ENCODE results near the gene ENTPD8.

ENTPD8 gene

DNA sequence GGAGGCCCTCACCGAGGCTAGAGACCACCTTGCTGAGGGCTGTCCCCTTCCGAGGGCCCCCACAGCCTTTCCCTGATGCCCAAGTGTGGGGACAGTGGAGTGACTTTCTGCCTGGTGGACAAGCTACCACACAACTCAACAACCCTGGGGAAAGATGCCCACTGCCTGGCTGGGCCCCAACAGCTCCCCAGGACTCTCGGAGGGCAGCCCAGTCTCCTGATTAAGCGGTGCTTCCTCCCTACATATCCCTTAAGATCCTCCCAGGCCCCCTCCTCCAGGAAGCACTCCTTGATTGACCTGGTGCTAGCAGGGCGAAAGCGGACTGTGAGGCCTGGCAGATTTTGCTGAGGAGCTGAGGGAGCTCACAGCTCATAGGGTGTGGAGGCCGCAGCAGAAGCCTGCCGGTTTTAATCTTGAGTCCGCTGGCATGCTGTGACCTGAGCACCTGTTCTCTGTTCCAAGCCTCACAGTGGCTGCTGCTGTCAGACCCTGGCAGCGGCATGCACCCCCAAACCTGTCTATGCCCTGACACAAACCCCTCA is 15.8 kb upstream of the ENTPD8 start:
- no peak for DNase-seq (ENCODE audit: low spot score)
- Histone ChIP-seq H3K4me3 (peak overlapping the region; percentile 96), H3K27ac (peak overlapping the region; percentile 4 to 85)
- TF ChIP-seq, protein P1, sequence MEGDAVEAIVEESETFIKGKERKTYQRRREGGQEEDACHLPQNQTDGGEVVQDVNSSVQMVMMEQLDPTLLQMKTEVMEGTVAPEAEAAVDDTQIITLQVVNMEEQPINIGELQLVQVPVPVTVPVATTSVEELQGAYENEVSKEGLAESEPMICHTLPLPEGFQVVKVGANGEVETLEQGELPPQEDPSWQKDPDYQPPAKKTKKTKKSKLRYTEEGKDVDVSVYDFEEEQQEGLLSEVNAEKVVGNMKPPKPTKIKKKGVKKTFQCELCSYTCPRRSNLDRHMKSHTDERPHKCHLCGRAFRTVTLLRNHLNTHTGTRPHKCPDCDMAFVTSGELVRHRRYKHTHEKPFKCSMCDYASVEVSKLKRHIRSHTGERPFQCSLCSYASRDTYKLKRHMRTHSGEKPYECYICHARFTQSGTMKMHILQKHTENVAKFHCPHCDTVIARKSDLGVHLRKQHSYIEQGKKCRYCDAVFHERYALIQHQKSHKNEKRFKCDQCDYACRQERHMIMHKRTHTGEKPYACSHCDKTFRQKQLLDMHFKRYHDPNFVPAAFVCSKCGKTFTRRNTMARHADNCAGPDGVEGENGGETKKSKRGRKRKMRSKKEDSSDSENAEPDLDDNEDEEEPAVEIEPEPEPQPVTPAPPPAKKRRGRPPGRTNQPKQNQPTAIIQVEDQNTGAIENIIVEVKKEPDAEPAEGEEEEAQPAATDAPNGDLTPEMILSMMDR (IDR thresholded peaks at IDR 0.05), result no peak

DNA sequence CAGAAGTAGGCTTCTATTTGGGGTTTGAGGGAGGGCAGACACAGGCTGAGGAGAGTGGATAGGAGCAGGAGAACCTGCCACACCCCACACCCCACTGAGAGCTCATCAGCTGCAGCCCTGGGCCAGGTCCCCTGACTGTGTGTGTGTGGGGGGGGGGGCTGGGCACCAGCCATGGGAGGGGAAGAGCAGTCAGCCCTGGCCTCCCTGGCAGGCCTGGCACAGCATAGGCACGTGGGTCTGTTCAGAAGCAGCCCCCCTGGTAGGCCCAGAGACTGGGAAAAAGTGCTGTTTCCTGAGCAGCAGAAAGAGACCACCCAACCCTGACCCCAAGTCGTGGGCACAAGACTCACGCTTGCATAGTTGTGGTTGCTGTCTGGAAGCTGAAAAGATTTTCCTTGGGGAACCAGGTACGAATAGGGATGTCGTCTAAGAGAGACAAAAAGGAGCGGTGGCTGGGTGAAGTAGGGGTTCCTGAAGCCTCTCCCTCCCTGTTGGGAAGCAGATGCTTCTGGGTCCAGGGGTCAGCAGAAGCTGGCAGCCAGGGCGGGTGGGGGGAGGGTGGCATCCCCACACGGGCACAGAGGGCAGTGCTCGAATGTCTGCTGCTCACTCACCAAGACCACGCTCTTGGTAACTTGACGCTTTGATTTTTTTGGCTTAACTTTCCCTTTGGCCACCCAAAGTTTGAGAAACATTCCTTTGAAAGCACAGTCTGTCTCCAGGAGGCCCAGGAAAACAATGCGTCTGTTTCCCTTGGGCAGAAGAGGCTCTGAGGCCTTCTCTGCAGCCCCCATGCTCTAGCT is 15.1 kb upstream of the ENTPD8 start:
- H3K4me3 ChIP-seq, result no peak overlapping the region
- TF ChIP-seq, protein P1 (IDR thresholded peaks at IDR 0.05), result no peak
- DNase-seq (ENCODE audit: low spot score), result no peak
- H3K27ac ChIP-seq, result peak overlapping the region; percentile 4 to 85

DNA sequence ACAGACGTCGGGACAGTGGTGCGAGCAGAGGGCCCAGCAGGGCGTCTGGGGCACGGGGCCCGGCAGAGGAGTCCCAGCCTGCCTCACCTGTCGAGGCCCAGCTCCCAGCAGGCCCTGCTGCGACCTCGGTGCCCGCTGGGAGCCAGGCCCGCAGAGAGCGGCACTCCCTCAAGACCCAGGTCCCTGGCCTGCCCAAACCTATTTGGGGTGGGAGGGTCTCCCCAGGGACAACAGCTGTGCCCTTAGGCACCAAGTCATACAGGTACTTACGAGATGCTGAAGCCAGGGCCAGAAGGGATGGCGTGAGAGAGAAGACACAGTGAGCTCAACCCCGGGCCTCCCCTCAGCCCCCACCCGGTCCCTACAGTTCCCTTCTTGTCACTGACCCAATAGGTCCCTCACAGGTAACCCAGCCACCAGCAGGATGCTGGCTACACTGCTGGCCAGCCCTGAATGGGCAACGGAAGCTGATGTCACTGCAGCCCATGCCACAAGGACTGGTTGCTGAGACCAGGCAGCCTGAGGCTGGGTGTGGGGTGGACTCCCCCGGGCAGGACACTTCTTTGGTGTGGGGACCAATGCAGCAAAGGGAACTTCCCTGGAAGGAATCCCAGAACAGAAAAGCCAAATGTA is 14.3 kb upstream of the ENTPD8 start:
- no peak for DNase-seq (ENCODE audit: low spot score)
- H3K4me3 ChIP-seq, result no peak overlapping the region
- H3K27ac ChIP-seq, result peak overlapping the region in 1 of 2 donors; percentile 85
- TF ChIP-seq, protein P1 (IDR thresholded peaks at IDR 0.05), result no peak

DNA sequence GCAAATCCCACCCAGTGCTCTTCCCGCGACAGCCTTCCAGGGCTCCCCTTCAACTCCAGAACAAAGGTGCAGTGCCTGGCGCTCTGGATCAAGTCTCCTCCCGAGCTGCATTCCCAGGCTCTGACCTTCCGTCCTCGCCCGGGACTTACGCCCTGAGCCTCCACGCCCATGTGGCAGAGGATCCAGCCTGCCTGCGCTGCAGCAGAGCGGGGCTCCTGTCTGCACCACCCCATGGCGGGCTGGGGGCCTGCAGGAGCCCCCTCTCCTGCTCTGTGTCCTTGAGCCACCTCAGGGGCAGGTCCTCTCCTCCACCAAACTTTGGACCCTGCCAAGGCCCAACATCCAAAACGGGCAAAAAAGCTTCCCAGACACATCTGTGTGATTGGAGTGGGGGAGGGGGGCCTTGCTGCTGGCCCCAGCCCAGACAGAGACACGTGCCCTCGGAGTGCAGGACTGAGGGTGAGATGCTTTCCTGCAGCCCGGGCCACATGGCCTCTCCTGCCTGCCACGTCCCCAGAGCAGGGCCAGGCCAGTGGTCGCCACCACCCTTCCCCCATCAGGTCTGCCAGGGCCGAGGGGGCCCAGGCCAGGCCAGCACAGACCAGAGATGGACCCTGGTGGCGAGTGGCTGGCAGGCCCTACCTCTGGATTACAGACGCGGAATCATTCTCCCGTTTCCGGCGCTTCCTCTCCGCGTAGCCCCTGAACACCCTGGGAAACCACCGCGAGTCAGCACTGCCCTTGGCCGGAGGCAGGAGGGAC is 13.6 kb upstream of the ENTPD8 start:
- Histone ChIP-seq H3K27ac (peak overlapping the region; percentile 32 to 59), H3K4me3 (peak overlapping the region; percentile 60)
- TF ChIP-seq, protein P1 (IDR thresholded peaks at IDR 0.05), result no peak
- DNase-seq (ENCODE audit: low spot score), result no peak

DNA sequence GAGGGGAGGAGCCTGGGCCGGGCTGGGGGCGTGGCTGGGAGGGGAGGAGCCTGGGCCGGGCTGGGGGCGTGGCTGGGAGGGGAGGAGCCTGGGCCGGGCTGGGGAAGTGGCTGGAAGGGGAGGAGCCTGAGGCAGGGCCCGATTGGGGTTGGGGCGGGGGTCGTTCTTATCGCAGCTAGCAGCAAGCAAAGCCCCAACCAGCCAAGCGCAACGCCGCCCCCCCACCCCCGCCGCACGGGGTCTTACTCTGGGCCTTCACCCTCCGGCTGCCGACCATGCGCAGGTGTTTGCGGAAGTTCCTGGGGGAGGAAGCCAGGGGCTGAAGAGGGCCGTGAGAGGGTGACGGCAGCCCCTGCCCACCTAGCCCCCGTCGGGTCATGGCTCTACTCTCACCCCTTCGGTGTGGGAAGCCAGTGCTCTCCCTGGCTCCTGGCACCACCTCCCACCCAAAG is 13.0 kb upstream of the ENTPD8 start:
- H3K27ac ChIP-seq, result peak overlapping the region; percentile 32 to 59
- H3K4me3 ChIP-seq, result peak overlapping the region; percentile 60
- DNase-seq (ENCODE audit: low spot score), result no peak
- TF ChIP-seq, protein P1 (IDR thresholded peaks at IDR 0.05), result no peak

DNA sequence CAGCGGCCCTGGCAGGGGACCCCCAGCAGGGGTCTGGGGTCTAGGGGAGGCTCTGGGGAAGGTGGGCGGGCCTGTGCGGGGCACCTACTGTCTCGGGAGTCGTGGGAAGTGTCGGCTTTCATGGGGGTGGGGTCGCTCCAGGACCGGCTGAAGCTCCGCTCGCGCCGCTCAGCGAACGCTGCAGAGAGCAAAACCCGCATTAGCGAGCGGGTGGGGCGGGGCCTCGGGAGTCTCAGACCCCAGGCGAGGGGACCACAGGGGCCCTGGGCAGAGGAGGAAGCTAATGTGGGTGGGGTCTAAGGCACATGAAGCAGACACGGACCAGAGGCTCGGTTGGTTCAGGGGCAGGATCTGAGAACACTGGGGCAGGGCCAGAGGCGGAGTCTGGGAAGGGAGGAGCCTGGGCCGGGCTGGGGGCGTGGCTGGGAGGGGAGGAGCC is 12.5 kb upstream of the ENTPD8 start:
- TF ChIP-seq, protein P1 (IDR thresholded peaks at IDR 0.05), result no peak
- H3K4me3 ChIP-seq, result peak overlapping the region; percentile 54
- H3K27ac ChIP-seq, result no peak overlapping the region
- DNase-seq (ENCODE audit: low spot score), result no peak

All from coronary artery (tissue), 2 donors.